GM23338 (cell line): ENCODE data around the gene ECE1. TPM values are rescaled to one million over a fixed set of nuclear protein-coding genes. Genes with fewer than 3 reads are reported as not detected.

Source experiments
- ATAC-seq: fragments of 200-7000 bp; cut with Tn5 transposase; 3 replicates; pipeline ENCODE4 v1.9.1; 2020
- DNase-seq: peaks from one replicate; pipeline ENCODE4 v3.0.0-alpha.2; 2015; ENCODE audit warnings: low spot score
- H2AFZ ChIP-seq: fragments of 200-600 bp; sonication (generic); 2 replicates; pipeline ENCODE4 v1.8.0; 2016; ENCODE audit warnings: antibody characterized with exemption, mild to moderate bottlenecking, moderate library complexity
- H3F3A ChIP-seq: fragments of 200-600 bp; sonication (generic); replicated peaks from 2 replicates; pipeline ENCODE4 v1.8.0; 2017; ENCODE audit warnings: antibody characterized with exemption, mixed run types, low read depth
- H3K27ac ChIP-seq: fragments of 200-600 bp; sonication (generic); 2 replicates; pipeline ENCODE4 v1.6.1; 2016; ENCODE audit warnings: low read depth
- H3K27me3 ChIP-seq: fragments of 200-600 bp; sonication (generic); 2 replicates; pipeline ENCODE4 v1.8.0; 2016; ENCODE audit warnings: mild to moderate bottlenecking, mixed run types, moderate library complexity; ENCODE audit not compliant: insufficient read depth
- H3K36me3 ChIP-seq: fragments of 200-600 bp; sonication (generic); 2 replicates; pipeline ENCODE4 v1.8.0; 2016; ENCODE audit warnings: mild to moderate bottlenecking; ENCODE audit not compliant: insufficient read depth
- H3K4me1 ChIP-seq: fragments of 200-600 bp; sonication (generic); 2 replicates; pipeline ENCODE4 v1.8.0; 2016; ENCODE audit warnings: mild to moderate bottlenecking, moderate library complexity; ENCODE audit not compliant: insufficient read depth
- H3K4me2 ChIP-seq: fragments of 200-600 bp; sonication (generic); 2 replicates; pipeline ENCODE4 v1.7.1; 2017; ENCODE audit warnings: mixed run types
- H3K4me3 ChIP-seq: fragments of 200-600 bp; sonication (generic); 2 replicates; pipeline ENCODE4 v1.6.1; 2016; ENCODE audit warnings: mixed run types
- H3K79me2 ChIP-seq: fragments of 200-600 bp; sonication (generic); replicated peaks from 2 replicates; pipeline ENCODE4 v1.8.0; 2017; ENCODE audit warnings: mild to moderate bottlenecking; ENCODE audit not compliant: insufficient read depth
- H3K9me2 ChIP-seq: fragments of 200-600 bp; sonication (generic); 2 replicates; pipeline ENCODE4 v1.8.0; 2017; ENCODE audit not compliant: insufficient read depth
- H4K20me1 ChIP-seq: fragments of 200-600 bp; sonication (generic); replicated peaks from 2 replicates; pipeline ENCODE4 v1.8.0; 2017; ENCODE audit warnings: mild to moderate bottlenecking; ENCODE audit not compliant: insufficient read depth
- H3K27ac Mint-ChIP-seq: 2 replicates; pipeline ENCODE4 v1.8.0; 2020; ENCODE audit warnings: inconsistent platforms, mild to moderate bottlenecking, moderate library complexity, mixed read lengths
- H3K27me3 Mint-ChIP-seq: 3 replicates; pipeline ENCODE4 v1.8.0; 2022; ENCODE audit warnings: low read depth, mild to moderate bottlenecking, moderate library complexity, mixed read lengths, inconsistent platforms; ENCODE audit not compliant: insufficient read depth, poor library complexity
- H3K36me3 Mint-ChIP-seq: 3 replicates; pipeline ENCODE4 v1.8.0; 2021; ENCODE audit warnings: low read depth, mild to moderate bottlenecking, inconsistent platforms, moderate library complexity, mixed read lengths
- H3K4me1 Mint-ChIP-seq: 3 replicates; pipeline ENCODE4 v1.8.0; 2020; ENCODE audit warnings: mild to moderate bottlenecking, inconsistent platforms, mixed read lengths
- H3K4me3 Mint-ChIP-seq: 3 replicates; pipeline ENCODE4 v1.8.0; 2021; ENCODE audit warnings: moderate library complexity, mild to moderate bottlenecking, inconsistent platforms, mixed read lengths
- H3K9me3 Mint-ChIP-seq: 3 replicates; pipeline ENCODE4 v1.8.0; 2020; ENCODE audit warnings: moderate library complexity, mild to moderate bottlenecking, inconsistent platforms, mixed read lengths
- EZH2 ChIP-seq: fragments of 200-600 bp; sonication (generic); IDR thresholded peaks from one replicate; pipeline ENCODE4 v1.8.0; 2017; ENCODE audit warnings: antibody characterized with exemption, mild to moderate bottlenecking, low read depth; ENCODE audit not compliant: unreplicated experiment
- EZH2phosphoT487 ChIP-seq: fragments of 200-600 bp; sonication (generic); IDR thresholded peaks from one replicate; pipeline ENCODE4 v1.8.1; 2018; ENCODE audit warnings: antibody characterized with exemption; ENCODE audit not compliant: unreplicated experiment
- JUNB ChIP-seq: IDR thresholded peaks from one replicate; pipeline ENCODE4 v1.6.1; 2016; ENCODE audit warnings: antibody characterized with exemption; ENCODE audit not compliant: unreplicated experiment
- NANOG ChIP-seq: IDR thresholded peaks from 2 replicates; pipeline ENCODE4 v1.6.1; 2016; ENCODE audit warnings: antibody characterized with exemption, borderline replicate concordance
- REST ChIP-seq: IDR thresholded peaks from one replicate; pipeline ENCODE4 v1.6.1; 2018; ENCODE audit warnings: antibody characterized with exemption; ENCODE audit not compliant: unreplicated experiment
- STAT1 ChIP-seq: IDR thresholded peaks from one replicate; pipeline ENCODE4 v1.6.1; 2016; ENCODE audit warnings: antibody characterized with exemption; ENCODE audit not compliant: unreplicated experiment
- ZNF114 ChIP-seq: fragments of 250-450 bp; sonication (Bioruptor Pico); IDR thresholded peaks from 2 replicates; pipeline ENCODE4 v1.5.0; 2020; ENCODE audit warnings: mild to moderate bottlenecking, moderate library complexity
- ZNF331 ChIP-seq: fragments of 250-450 bp; sonication (Bioruptor Pico); IDR thresholded peaks from 2 replicates; pipeline ENCODE4 v1.5.0; 2020; ENCODE audit warnings: low read depth, mild to moderate bottlenecking, moderate library complexity
- polyA plus RNA-seq: library from polyadenylated mRNA; unstranded; fragments of >200 nt; fragmentation: Nextera tagmentation; extraction: Ambion mirVana; gene quantifications from 2 replicates; pipeline ENCODE4 v1.2.1, GENCODE V29; 2016
- total RNA-seq: library from RNA; depleted of rRNA; stranded (reverse); fragments of >200 nt; shearing (Covaris generic); gene quantifications from 2 replicates; pipeline ENCODE4 v1.2.3, GENCODE V29; 2014
- TF ChIP-seq, protein P1 (sequence below): fragments of 250-450 bp; sonication (Bioruptor Pico); IDR thresholded peaks from 2 replicates; pipeline ENCODE4 v1.5.0; 2020; ENCODE audit warnings: mild to moderate bottlenecking, moderate library complexity
- TF ChIP-seq, protein P2 (sequence below): IDR thresholded peaks from 2 replicates; pipeline ENCODE4 v1.6.1; 2016; ENCODE audit warnings: antibody characterized with exemption

The ECE1 gene
- total and polyA plus RNA-seq, 2 experiments from 2014 or later, result 11.0 to 45.0 TPM

DNA sequence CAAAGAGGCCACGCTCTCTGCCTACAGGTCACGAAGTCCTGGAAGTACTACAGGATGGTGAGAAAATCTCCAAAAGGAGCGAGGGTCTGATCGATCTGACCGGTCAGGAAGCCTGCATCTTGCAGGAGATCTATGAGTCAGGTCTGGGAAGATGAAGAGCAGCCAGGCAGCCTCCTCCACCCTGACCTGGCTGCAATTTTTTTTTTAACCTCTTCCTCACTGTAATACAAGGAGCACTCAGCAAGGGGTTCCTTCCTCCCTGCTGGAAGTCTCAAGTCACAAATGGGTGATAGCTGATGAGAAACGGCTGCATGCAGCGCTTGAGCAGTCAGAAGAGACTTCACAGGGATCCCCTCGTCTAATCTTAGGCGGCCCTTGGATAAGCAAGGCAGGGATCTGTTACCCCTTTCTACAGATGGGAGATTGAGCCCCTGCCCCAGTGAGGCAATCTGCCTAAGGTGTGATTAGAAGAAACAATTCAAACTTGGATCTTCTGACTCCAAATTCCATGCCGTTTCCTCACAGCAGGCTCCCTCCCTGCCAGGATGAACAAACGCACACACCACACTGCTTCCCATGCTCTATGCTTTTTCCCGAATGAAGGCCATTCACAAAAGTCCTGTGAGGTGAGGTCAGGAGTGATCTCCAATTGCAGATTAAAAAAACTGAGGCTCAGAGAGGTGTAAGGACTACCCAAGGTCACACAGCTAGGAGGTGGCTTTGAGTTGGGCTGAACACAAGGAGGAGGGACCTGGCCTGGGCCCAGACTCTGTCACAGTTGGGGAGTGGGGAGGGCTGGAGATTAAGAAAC is 48.3 kb downstream of the ECE1 start (continued):
- TF ChIP-seq, protein P1, sequence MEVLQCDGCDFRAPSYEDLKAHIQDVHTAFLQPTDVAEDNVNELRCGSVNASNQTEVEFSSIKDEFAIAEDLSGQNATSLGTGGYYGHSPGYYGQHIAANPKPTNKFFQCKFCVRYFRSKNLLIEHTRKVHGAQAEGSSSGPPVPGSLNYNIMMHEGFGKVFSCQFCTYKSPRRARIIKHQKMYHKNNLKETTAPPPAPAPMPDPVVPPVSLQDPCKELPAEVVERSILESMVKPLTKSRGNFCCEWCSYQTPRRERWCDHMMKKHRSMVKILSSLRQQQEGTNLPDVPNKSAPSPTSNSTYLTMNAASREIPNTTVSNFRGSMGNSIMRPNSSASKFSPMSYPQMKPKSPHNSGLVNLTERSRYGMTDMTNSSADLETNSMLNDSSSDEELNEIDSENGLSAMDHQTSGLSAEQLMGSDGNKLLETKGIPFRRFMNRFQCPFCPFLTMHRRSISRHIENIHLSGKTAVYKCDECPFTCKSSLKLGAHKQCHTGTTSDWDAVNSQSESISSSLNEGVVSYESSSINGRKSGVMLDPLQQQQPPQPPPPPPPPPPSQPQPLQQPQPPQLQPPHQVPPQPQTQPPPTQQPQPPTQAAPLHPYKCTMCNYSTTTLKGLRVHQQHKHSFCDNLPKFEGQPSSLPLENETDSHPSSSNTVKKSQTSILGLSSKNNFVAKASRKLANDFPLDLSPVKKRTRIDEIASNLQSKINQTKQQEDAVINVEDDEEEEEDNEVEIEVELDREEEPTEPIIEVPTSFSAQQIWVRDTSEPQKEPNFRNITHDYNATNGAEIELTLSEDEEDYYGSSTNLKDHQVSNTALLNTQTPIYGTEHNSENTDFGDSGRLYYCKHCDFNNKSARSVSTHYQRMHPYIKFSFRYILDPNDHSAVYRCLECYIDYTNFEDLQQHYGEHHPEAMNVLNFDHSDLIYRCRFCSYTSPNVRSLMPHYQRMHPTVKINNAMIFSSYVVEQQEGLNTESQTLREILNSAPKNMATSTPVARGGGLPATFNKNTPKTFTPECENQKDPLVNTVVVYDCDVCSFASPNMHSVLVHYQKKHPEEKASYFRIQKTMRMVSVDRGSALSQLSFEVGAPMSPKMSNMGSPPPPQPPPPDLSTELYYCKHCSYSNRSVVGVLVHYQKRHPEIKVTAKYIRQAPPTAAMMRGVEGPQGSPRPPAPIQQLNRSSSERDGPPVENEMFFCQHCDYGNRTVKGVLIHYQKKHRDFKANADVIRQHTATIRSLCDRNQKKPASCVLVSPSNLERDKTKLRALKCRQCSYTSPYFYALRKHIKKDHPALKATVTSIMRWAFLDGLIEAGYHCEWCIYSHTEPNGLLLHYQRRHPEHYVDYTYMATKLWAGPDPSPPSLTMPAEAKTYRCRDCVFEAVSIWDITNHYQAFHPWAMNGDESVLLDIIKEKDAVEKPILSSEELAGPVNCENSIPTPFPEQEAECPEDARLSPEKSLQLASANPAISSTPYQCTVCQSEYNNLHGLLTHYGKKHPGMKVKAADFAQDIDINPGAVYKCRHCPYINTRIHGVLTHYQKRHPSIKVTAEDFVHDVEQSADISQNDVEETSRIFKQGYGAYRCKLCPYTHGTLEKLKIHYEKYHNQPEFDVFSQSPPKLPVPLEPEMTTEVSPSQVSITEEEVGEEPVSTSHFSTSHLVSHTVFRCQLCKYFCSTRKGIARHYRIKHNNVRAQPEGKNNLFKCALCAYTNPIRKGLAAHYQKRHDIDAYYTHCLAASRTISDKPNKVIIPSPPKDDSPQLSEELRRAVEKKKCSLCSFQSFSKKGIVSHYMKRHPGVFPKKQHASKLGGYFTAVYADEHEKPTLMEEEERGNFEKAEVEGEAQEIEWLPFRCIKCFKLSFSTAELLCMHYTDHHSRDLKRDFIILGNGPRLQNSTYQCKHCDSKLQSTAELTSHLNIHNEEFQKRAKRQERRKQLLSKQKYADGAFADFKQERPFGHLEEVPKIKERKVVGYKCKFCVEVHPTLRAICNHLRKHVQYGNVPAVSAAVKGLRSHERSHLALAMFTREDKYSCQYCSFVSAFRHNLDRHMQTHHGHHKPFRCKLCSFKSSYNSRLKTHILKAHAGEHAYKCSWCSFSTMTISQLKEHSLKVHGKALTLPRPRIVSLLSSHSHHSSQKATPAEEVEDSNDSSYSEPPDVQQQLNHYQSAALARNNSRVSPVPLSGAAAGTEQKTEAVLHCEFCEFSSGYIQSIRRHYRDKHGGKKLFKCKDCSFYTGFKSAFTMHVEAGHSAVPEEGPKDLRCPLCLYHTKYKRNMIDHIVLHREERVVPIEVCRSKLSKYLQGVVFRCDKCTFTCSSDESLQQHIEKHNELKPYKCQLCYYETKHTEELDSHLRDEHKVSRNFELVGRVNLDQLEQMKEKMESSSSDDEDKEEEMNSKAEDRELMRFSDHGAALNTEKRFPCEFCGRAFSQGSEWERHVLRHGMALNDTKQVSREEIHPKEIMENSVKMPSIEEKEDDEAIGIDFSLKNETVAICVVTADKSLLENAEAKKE (CRISPR knock-in tag), result no peak
- no peak for TF ChIP-seq EZH2
- no peak for TF ChIP-seq NANOG
- TF ChIP-seq ZNF331 (CRISPR knock-in tag), result no peak

- no peak overlapping the region for H2AFZ ChIP-seq
- no peak overlapping the region for H3K4me2 ChIP-seq
- no peak overlapping the region for H3K27ac Mint-ChIP-seq
- no peaks in the 10 kb centered on the region; the same call in 1 of the 2 replicates for H3K36me3 ChIP-seq
- peaks cover 11% of the 10 kb centered on the region for H3K4me1 Mint-ChIP-seq
- peaks cover 19% of the 10 kb centered on the region; the same call in 2 of the 3 replicates for H3K36me3 Mint-ChIP-seq
- no peaks in the 10 kb centered on the region for H3K9me2 ChIP-seq
- H3K4me1 ChIP-seq, result no peaks in the 10 kb centered on the region
- no peak overlapping the region for H3K27ac ChIP-seq
- no peaks in the 10 kb centered on the region for H3F3A ChIP-seq
- no peak overlapping the region for H3K4me3 ChIP-seq
- H3K27me3 Mint-ChIP-seq, result no peaks in the 10 kb centered on the region
- ATAC-seq (no peak), DNase-seq (no peak)
- no peaks in the 10 kb centered on the region for H3K27me3 ChIP-seq
- peaks cover 4% of the 10 kb centered on the region; the same call in 1 of the 2 replicates for H4K20me1 ChIP-seq
- H3K79me2 ChIP-seq, result no peaks in the 10 kb centered on the region
- no peaks in the 10 kb centered on the region; the same call in 2 of the 3 replicates for H3K9me3 Mint-ChIP-seq
- H3K4me3 Mint-ChIP-seq, result no peak overlapping the region
- TF ChIP-seq ZNF331 (CRISPR knock-in tag) (no peak), JUNB (no peak), STAT1 (no peak), EZH2phosphoT487 (no peak), ZNF114 (CRISPR knock-in tag) (no peak), NANOG (no peak), REST (no peak)
- TF ChIP-seq, protein P2, sequence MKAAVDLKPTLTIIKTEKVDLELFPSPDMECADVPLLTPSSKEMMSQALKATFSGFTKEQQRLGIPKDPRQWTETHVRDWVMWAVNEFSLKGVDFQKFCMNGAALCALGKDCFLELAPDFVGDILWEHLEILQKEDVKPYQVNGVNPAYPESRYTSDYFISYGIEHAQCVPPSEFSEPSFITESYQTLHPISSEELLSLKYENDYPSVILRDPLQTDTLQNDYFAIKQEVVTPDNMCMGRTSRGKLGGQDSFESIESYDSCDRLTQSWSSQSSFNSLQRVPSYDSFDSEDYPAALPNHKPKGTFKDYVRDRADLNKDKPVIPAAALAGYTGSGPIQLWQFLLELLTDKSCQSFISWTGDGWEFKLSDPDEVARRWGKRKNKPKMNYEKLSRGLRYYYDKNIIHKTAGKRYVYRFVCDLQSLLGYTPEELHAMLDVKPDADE, result no peak
These were observed 49.6 kb downstream of the ECE1 start for GRCh38 chr1:21240706-21241105.
